Anterior cingulate cortex (tissue), 58 donors: ENCODE measurements around the gene RREB1.
"Not testable (repeated sequence)": the region's sequence is repeated elsewhere in the genome, so short reads cannot be mapped to it uniquely, and the experiment has no call there.

Source experiments
- DNase-seq, 58 donors: peaks; one replicate each; lab custom pipeline; 2025; lab: John Stamatoyannopoulos, UW

The RREB1 gene

GRCh38 chr6:7269816-7270215 lies 162.1 kb downstream of the RREB1 start:
- DNase-seq, result no peak

GRCh38 chr6:7270320-7271204 lies 162.8 kb downstream of the RREB1 start:
- peak in 3 of 58 donors; percentile 23 to 58 (median 41) for DNase-seq

- DNase-seq, result no peak
Measured at GRCh38 chr6:7271205-7271534, 163.4 kb downstream of the RREB1 start.

DNA sequence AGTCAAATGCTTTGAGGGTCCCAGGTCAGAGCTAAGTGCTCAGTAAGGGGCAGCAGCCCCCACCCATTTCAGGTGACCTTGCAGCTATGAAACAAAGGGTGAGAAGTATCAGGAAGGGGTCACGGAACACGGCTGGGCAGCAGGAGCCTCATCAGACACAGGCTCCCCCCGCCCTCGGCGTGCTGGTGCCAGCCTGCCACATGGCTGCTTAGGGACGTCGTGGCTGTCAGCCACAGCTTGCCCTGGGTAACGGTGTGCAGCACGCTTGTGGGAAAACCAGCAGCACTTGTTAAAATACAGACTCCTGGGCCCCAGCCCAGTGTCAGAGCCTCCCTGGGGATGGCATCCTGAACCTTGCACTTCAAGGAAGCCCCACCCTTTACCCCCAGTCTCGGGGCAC lies 165.9 kb downstream of the RREB1 start:
- no peak for DNase-seq

- not testable (repeated sequence) for DNase-seq
Measured at GRCh38 chr6:7274525-7274924, 166.8 kb downstream of the RREB1 start.

- no peak for DNase-seq
Measured at GRCh38 chr6:7276199-7276524, 168.4 kb downstream of the RREB1 start.

DNA sequence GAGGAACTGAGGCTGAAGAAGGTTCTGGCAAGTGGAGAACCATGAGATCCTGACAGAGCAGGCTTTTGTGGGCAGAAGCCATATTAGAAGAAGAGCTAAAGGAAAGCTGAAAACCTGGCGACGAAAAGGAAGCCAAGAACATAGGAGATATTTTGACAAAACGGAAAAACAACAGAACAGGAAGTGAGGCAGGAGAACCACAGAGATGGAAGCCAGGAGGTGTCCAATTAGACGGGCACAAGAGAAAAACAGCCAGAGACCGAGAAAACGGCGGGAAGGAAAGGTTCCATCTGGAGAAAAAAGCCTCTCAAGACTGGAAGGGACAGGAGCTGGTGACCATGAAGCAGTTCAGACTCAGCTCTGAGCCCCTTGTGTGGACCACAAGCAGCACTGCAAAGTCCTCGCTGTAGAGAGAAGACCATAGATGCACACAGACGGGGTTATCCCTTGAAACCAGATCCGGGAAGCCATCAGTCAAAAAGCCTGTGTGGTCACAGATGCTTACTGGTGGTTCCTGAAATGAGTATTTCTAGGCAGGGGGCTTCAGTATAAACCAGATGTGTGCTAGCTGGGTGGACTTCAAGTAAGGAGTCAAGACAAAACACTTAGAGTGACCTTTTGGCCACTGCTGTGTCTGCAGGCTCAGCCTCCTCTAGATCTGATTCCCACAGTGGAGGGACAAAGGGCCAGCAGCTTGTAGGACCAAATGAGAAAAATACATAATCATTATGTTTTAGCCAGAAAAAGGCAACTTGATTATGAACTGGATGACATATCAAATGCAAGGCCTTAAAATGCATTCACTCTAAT lies 174.5 kb downstream of the RREB1 start:
- no peak for DNase-seq

DNA sequence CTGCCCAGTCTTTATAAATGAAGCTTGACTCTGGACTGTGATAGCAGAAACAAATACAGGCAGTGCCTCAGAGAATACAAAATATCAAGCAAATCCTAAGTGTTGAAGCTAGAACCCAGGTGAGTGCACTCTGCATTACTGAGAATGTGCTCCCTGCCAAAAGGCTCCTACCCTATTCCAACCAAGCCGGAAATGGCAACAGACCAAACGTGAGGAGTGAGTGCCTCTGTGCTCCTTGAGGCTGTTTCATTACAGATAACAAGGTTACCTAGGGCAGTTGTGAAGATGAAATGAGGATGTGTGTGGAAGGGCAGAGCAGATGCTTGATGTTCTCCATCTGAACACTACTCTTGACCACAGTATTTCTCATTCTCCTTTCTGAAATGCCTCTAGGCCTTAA lies 175.9 kb downstream of the RREB1 start:
- DNase-seq, result no peak

- no peak for DNase-seq
Measured at GRCh38 chr6:7285416-7285815, 177.7 kb downstream of the RREB1 start.

DNA sequence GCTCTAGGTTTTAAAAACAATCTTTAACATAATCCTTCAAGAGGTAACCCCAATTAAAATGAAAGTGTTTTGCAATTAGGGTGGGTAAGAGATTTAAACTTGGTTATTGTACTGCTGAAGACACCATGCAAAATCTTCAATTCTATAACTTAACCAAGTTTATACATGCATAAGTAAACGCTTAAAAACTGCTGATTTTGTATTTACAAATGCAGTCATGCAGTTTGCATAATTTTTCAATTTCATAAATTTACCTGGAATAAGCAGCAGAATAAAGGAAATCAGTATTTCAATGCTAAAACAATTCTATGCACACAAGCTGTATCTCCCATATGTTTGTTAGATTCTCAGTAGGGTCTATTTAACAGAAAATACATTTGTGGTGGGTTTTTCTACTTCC lies 182.3 kb downstream of the RREB1 start:
- DNase-seq, result no peak

DNA sequence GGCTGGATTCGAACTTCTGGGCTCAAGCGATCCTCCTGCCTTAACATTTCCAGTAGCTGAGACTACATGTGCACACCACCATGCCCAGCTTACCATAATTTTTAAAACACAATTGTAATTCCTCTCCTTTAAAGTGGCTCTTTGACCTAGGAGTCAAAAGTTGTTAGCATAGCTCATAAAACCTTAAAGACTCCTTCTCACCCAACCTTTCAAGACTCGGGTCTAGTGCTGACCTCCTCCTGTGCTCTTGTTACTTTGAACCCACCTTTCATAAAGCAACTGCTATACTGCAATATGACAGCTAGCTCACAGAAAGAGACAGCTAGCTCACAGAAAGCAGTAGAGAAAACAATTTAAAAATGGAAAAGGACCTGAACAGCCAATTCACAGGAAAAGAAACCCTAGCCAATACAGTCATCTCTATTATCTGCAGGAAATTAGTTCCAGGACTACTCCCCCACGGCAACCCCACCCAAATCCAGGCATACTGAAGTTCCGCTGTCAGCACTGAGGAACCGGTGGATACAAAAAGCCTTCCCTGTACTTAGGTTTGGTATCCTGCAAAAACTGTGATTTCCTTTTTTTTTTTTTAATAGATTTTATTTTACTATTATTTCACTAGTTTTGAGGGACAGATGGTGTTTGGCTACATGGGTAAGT lies 185.0 kb downstream of the RREB1 start:
- no peak for DNase-seq

- DNase-seq, result no peak
Measured at GRCh38 chr6:7295916-7296315, 188.2 kb downstream of the RREB1 start.

- no peak for DNase-seq
Measured at GRCh38 chr6:7296602-7297001, 188.8 kb downstream of the RREB1 start.

DNA sequence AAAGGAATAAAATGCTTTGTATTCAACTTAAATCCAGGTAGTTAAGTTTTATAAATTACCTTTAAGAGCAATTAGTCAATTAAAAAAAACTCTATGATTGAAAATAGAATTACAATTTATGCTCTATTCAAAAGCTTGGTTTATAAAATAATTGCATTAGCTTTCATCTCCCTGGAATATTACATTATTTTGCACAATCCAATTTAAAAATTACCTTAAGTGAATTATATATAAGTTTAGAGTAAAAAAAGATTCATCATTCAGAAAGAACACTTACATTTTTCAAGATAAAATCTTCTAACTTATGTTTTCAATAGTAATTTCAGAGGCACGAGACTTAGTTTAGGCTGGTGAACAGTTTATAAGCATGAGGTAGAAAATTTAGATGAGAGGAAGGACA lies 190.4 kb downstream of the RREB1 start:
- no peak for DNase-seq

DNA sequence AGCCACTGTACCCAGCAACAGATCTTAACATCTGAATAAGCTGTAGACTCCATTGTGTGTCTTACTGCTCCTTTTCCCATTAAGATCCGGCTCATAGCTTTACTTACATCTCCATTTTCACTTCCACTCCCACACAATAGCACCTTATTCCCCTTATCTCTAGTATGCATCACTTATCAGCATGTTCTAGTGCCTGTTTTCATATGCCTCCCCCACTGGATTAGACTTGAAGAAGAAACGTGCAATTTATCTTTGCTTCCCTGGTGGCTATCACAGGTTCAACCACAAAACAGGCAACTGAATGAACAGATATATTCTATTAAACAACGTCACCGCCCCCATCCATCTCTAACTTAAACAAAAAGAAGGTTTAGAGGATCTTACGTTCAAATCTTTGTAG lies 193.2 kb downstream of the RREB1 start:
- no peak for DNase-seq
